GDM1 (cell line): Measurements from ENCODE around the gene ADCY5.

Source experiments
- DNase-seq: peaks from one replicate; lab custom pipeline; 2025; lab: John Stamatoyannopoulos, UW

ADCY5 gene

GRCh38 chr3:123429362-123430125, 19.3 kb downstream of the ADCY5 start:
- no peak for DNase-seq

DNA sequence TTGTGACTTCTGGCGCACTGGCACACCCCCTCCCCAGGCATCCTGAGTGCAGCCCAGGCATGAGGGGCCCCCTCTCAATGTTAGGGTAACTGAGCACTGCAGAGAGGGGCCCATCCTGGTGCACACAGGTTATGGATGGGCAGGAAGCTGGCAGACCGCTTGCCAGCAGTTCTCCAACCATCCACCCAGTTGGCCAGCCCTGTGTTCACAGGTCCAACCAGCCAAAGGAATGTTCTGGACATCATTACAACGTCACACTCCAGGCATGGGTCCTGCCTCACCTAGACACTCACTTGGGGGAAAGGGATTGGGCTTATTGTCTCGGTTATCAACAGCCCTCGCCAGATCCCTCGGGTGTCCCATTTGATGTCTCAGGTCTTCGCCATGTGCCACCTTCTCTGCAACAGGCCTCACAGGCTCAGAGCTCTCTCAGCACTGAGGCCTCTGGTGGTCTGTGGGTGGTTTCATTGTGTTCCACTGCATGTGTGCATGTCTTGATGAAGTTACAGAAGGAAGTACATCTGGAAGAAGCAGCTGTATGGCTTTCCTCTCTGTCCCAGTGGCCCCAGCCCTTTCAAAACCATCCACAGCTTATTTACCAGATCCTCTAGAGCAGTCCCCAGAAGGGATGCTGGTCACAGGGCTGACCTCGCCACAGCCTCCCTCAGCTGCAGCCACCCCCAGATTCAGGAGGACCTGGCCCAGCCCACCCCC, 23.7 kb downstream of the ADCY5 start:
- DNase-seq, result no peak

DNA sequence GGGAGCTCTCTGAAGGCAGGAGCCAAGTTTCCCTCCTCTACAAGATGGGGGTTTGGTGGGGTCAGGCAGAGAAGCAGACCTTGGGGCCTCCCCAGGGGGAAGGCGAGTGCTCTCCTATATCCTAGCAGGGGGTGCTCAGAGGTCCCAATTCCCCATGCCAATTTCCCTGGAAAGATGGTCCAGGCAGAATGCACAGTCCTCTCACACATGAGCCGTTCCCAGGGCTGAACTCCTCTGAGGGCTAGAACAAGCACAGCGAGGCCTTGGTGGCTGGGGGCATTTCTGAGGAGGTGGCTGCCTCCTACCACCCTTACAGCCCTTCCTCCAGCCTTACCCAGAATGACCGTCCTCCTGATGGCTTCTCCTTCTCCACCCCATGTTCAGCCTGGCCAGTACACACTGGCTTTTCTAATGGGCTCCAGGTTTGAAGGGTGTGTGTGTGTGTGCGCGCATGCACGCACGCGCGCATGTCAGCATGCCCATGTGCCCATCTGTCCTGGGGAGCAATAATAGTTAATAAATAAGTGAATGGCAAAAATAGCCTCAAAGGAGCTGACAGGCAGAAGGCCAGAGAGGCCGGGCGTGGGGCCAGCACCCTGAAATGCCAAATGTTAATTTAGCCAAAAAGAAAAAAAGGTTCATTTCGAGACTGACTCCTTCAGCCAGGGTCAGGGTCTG, 24.4 kb downstream of the ADCY5 start:
- DNase-seq, result no peak

- no peak for DNase-seq
Observed at GRCh38 chr3:123423806-123424205, 25.1 kb downstream of the ADCY5 start.

GRCh38 chr3:123423031-123423430, 25.9 kb downstream of the ADCY5 start:
- no peak for DNase-seq

DNA sequence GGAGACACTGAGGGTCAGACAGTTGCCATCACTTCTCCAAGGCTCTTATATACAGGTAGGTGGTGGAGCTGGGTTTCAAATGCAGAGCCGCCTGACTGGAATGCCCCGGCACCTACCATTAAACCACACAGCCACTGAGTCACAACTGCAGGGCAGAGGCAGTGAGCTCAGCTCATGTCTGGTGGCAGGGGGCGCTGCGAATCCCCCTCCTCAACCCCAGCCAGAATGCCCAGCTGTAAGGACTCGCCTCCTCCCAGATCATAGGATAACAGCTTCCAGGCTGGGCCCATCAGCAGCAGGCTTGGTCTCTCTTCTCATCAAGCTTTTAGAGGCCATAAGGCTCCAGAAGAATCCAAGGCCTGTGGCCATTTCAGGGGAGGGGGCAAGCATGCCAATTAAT, 26.4 kb downstream of the ADCY5 start:
- no peak for DNase-seq

DNA sequence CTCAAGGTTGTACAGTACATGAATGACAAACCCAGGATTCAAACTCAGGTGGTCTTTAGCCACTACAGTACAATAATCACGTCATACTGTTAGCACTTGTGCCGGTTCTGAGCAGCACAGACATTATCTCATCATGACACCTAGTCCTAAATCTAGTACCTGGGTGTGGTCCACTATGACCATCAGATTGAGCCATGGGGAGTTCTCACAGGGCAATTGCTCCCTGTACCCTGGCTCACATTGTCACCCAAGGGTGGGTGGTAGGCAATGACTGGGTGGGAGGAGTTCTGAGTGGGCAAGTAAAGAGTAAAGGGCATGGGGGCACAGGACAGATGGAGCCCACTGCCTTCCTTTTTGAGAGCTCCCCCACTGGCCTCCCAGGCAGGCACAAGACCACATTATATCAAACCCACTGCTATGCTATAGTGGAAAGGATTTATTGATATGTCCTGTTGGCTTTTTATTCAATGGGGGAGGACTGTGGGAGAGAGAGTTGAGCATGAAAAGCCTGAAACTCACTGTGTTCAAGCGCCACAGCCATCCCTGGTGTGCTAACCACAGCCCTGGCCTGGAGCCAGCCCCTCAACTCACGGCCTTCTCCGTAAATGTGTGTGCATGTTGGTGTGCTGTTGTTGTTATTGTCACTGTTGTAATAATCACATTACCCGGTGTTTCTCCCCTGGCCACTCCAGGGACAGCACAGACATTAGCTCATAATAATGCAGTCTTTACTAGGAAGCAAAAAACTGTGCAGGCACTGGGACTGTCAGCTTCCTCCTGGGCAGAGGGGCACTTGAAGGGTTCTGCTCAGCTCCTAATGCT, 27.3 kb downstream of the ADCY5 start:
- no peak for DNase-seq

DNA sequence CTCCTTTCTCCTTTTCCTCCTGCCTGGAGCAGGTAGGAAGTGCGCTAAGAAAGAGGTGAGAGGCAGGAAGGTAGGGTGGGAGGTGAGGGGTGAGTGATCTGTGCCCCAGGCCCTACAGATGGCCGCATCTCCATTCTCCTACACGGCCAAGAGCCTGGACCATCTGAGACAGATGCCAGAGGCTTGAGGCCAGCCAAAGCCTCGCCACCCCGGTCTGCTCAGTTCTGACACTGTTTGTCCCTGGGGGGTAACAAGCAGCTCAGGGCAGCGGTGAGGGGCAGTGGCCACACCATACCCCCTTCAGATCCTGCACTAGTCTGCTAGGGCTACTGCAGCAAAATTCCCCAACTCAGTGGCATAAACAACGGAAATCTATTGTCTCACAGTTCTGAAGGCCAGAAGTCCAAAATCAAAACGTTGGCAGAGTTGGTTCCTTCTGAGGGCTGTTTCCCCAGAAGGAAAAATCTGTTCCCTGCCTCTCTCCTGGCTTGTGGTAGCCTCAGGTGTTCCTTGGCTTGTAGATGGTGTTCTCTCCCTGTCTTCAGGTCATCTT, 28.4 kb downstream of the ADCY5 start:
- DNase-seq, result no peak

- DNase-seq, result no peak
Observed at GRCh38 chr3:123419850-123420297, 29.0 kb downstream of the ADCY5 start.

GRCh38 chr3:123419181-123419849, 29.6 kb downstream of the ADCY5 start:
- no peak for DNase-seq

- DNase-seq, result no peak
Observed at GRCh38 chr3:123416647-123417046, 32.2 kb downstream of the ADCY5 start.

DNA sequence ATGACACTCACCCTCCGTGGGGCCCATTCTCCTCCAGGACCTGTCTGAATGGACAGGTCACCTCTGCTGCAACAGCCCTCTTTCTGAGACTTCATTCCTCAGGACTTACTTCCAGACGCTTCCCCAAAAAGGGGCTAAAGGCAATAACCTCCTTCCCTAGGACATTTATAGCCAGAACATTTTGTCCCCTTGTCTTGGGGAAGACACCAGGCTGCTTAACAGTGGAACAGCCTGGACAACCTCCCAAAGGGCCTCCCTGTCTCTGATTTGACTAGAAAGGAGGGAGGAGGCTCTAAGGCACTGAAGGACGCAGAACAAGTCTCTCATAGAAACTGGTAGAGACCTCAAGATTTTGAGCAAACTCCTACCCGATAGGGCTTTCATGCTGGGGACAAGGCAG, 32.7 kb downstream of the ADCY5 start:
- DNase-seq, result no peak

GRCh38 chr3:123414973-123415775, 33.7 kb downstream of the ADCY5 start:
- DNase-seq, result no peak

DNA sequence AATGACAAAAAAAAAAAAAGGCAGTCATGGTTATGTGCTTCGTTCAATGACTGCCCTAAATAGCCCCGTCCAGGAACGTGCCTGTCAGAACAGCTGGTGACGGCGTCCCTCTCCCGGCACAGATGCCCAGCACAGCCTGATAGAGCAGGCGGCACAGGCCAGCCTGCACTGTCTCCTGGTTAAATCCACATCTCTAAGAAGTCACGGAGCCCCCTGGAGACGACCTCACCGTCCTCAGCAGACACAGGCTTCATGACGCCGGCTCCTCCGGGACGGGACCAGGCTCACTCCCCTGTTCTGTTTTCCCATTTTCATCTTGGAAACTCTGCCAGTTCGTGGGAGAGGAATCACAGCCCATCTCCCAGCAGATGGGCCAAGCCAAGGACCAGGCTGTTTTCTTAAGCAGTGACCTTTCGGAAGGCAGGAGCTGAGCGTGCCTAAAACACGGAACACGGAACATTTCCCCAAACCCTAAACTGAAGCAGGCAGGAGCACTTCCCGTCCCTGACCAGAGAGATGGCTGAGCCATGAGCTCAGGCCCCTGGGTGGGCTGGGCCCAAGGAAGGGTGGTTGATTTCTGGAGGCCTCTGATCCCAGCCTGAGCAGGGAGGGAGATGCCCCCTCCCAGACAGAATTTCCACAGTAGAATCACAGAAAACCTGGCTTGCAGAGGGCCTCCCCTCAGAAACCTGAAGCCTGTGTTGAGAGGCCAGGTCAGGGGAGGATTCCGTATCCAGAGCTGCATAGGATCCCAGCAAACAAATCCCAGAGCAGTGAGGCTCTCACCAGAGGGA, 35.9 kb downstream of the ADCY5 start:
- DNase-seq, result no peak

DNA sequence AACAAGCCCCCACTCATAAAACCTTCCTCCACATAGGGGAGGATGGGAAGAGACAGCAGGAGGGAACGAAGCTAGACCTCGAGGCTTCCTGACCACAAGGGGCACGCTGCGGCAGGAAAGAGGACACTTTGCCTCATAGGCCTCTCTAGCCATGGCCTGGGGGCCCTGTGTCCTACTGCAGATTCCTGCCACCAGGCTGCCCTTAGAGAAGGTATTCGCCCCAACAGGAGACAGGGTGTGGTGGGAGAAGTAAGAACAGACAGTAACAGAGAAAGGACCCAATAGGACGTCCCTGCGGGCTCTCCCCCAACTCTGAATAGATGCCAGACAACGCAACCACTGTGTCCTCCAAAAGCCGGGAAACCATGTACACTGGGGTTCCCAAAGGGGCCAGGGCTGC, 36.8 kb downstream of the ADCY5 start:
- DNase-seq, result no peak

GRCh38 chr3:123411340-123412040, 37.4 kb downstream of the ADCY5 start:
- no peak for DNase-seq

DNA sequence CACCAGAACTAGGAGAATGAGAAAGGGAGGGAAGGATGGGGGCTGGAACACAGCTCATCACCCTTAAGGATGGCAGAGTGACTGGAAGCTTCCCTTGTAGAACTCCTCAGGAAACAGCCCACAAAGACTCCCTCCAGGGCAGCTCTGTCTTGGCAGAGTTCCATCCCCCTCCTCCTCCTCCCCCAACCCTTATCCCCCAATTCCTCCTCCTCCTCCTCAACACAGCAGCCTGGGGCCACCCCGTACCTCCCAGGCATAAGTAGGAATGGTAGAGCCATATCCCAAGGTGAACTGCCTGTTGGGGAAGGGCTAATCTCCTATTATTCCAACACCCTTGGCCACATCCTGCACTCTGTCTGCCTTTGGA, 38.8 kb downstream of the ADCY5 start:
- DNase-seq, result no peak

- no peak for DNase-seq
Observed at GRCh38 chr3:123409443-123410148, 39.3 kb downstream of the ADCY5 start.
